ENCODE results near the gene GNB1L. TPM values are rescaled to one million over a fixed set of nuclear protein-coding genes. Genes with fewer than 3 reads are reported as not detected.
A peak's percentile ranks its signal among the peaks of the same experiment; 100 is the strongest.

The GNB1L gene
- total and polyA plus RNA-seq, 5 donors from 2014 or later, result 8.2 to 29.8 (median 15.2) TPM

DNA sequence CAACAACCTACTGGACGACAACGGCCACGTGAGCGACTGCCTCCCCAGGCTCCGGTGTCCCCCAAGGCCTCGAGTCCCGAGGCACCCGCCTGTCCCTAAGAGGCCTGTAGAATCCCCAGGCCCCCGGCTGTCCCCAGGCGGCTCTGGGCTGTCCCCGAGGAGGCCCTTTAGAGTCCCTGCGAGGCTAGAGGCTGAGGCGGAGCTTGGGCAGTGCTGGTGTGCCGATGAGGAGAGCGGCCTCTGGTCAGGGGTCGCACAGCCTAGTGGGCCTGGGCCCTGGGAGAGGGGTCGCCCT is 90.4 kb downstream of the GNB1L start:
- no peak overlapping the region for H3K27ac ChIP-seq (ENCODE audit: insufficient read depth, low read length, poor library complexity, severe bottlenecking)
- Mint-ChIP-seq H3K27ac (no peak overlapping the region), H3K27me3 (peaks cover 73% of the 10 kb centered on the region), H3K9me3 (peaks cover 0 to 3% (median 0%) of the 10 kb centered on the region in 7 donors), H3K36me3 (no peaks in the 10 kb centered on the region), H3K4me1 (peaks cover 5 to 42% (median 14%) of the 10 kb centered on the region in 4 donors), H3K4me3 (peak overlapping the region in 1 of 4 donors; percentile 67)
- ATAC-seq (ENCODE audit: low read depth in 2 of 2) (no peak), DNase-seq (no peak)
- no peaks in the 10 kb centered on the region for H3K9me3 ChIP-seq (ENCODE audit: control insufficient read depth in 2 of 2, low read length in 2 of 2)
- H3K27me3 ChIP-seq (ENCODE audit: control insufficient read depth, insufficient read depth, low read length), result peaks cover 10% of the 10 kb centered on the region
- peaks cover 40% of the 10 kb centered on the region for H3K4me1 ChIP-seq (ENCODE audit: control insufficient read depth, insufficient read depth, low read length, poor library complexity, severe bottlenecking)
- no peaks in the 10 kb centered on the region for H3K36me3 ChIP-seq (ENCODE audit: control insufficient read depth, insufficient read depth, low read length)
- no peak overlapping the region for H3K4me3 ChIP-seq (ENCODE audit: low read depth, low read length)

DNA sequence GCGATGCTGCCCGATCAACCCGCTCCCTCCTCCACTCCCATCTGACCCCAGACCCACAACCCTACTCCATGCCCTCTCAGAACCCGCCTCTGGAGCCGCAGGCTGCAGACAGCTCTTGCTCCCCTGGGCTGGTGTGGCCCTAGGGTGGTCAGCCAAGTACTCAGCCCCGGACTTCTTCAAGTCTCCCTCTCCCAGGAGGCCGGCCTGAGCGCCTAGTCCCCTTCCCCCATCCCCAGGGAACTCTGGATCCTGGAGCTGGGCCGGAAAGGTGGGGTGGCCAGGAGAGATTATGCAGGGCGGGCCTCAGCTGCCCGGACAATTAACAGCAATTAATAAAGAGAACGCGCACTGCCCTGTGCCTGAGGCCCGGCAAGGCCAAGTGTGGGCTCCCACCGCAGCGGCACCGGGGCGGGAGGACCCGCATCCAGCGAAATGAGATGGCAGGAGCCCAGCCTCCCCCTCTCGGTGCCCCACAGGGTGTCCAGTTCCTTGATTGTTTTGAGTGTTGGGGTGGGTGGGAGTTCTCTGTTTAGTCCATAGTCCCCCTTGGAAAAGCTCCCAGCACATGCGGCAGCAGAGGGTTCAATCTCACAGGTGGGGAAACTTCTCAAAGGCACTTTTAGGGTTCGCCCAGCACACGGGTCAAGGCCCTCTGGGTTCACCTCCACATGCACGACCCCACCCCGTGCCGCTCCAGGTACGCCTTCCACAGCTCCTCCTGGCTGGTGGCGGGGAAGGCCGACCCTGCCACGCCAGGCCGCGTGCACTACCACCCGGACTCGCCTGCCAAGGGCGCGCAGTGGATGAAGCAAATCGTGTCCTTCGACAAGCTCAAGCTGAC is 91.0 kb downstream of the GNB1L start:
- peak overlapping the region in 1 of 4 donors; percentile 35 for H3K4me3 Mint-ChIP-seq
- H3K9me3 Mint-ChIP-seq, result peaks cover 0 to 3% (median 0%) of the 10 kb centered on the region in 7 donors

DNA sequence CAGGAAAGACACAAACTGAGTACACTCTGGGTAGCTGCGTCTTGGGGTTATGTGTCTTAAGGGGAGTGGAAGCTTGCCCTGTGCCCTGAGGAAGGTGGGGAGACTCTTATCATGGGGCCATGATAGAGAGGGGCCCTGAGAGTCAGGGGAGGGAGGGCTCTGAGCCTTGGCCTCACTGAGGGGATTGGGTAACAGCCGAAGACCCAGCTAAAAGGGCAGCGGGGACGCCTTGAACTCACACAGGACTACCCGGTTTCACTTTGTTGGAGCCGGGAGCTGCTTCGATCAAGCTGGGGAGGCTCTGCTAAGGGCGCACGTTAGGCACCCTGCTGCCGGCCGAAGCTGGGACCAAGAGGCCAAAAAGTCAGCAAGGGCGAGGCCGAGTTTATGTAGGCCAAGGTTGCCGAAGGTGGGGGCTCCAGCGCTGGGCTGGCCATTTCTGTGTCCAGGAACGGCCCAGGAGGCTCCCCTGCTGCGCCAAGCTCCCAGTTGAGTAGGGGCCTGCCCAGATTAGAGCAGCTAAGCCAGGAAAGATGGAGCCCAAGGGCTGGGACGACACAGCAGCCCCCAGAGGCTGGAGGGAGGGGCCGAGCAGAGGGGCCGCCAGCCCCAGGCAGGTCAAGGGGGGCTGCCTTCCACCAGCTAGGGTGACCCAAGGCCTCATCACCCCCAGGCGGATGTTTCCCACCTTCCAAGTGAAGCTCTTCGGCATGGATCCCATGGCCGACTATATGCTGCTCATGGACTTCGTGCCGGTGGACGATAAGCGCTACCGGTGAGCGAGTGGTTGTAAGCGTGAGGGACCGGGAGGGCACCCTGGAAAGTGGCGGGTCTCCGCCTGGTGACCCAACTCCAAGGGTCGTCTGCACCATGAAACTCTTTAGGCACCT is 91.9 kb downstream of the GNB1L start:
- Mint-ChIP-seq H3K4me3 (peak overlapping the region in 2 of 4 donors; percentile 2 to 44), H3K27me3 (peaks cover 68% of the 10 kb centered on the region), H3K27ac (no peak overlapping the region), H3K4me1 (peaks cover 5 to 39% (median 13%) of the 10 kb centered on the region in 4 donors), H3K9me3 (peaks cover 0 to 3% (median 0%) of the 10 kb centered on the region in 7 donors), H3K36me3 (no peaks in the 10 kb centered on the region)
- Histone ChIP-seq H3K27ac (ENCODE audit: insufficient read depth, low read length, poor library complexity, severe bottlenecking) (no peak overlapping the region), H3K9me3 (ENCODE audit: control insufficient read depth in 2 of 2, low read length in 2 of 2) (no peaks in the 10 kb centered on the region), H3K4me1 (ENCODE audit: control insufficient read depth, insufficient read depth, low read length, poor library complexity, severe bottlenecking) (peaks cover 44% of the 10 kb centered on the region), H3K36me3 (ENCODE audit: control insufficient read depth, insufficient read depth, low read length) (no peaks in the 10 kb centered on the region), H3K4me3 (ENCODE audit: low read depth, low read length) (no peak overlapping the region), H3K27me3 (ENCODE audit: control insufficient read depth, insufficient read depth, low read length) (peaks cover 6% of the 10 kb centered on the region)
- ATAC-seq (ENCODE audit: low read depth in 2 of 2) (no peak), DNase-seq (no peak)

More for the DNA sequence above, 91.0 kb downstream of the GNB1L start:
- H3K36me3 ChIP-seq (ENCODE audit: control insufficient read depth, insufficient read depth, low read length), result no peaks in the 10 kb centered on the region
- DNase-seq, result no peak
- peaks cover 68% of the 10 kb centered on the region for H3K27me3 Mint-ChIP-seq
- no peak overlapping the region for H3K27ac ChIP-seq (ENCODE audit: insufficient read depth, low read length, poor library complexity, severe bottlenecking)
- peaks cover 10% of the 10 kb centered on the region for H3K27me3 ChIP-seq (ENCODE audit: control insufficient read depth, insufficient read depth, low read length)
- no peaks in the 10 kb centered on the region for H3K36me3 Mint-ChIP-seq
- peaks cover 44% of the 10 kb centered on the region for H3K4me1 ChIP-seq (ENCODE audit: control insufficient read depth, insufficient read depth, low read length, poor library complexity, severe bottlenecking)
- peaks cover 5 to 41% (median 13%) of the 10 kb centered on the region in 4 donors for H3K4me1 Mint-ChIP-seq
- no peak overlapping the region for H3K27ac Mint-ChIP-seq
- no peak for ATAC-seq (ENCODE audit: low read depth in 2 of 2)
- no peaks in the 10 kb centered on the region for H3K9me3 ChIP-seq (ENCODE audit: control insufficient read depth in 2 of 2, low read length in 2 of 2)
- H3K4me3 ChIP-seq (ENCODE audit: low read depth, low read length), result no peak overlapping the region

GRCh38 chr22:19761725-19762567 is 92.7 kb downstream of the GNB1L start:
- Histone ChIP-seq H3K27me3 (ENCODE audit: control insufficient read depth, insufficient read depth, low read length) (peaks cover 4% of the 10 kb centered on the region), H3K36me3 (ENCODE audit: control insufficient read depth, insufficient read depth, low read length) (no peaks in the 10 kb centered on the region), H3K4me1 (ENCODE audit: control insufficient read depth, insufficient read depth, low read length, poor library complexity, severe bottlenecking) (peaks cover 39% of the 10 kb centered on the region), H3K27ac (ENCODE audit: insufficient read depth, low read length, poor library complexity, severe bottlenecking) (no peak overlapping the region), H3K9me3 (ENCODE audit: control insufficient read depth in 2 of 2, low read length in 2 of 2) (no peaks in the 10 kb centered on the region), H3K4me3 (ENCODE audit: low read depth, low read length) (no peak overlapping the region)
- Mint-ChIP-seq H3K27ac (no peak overlapping the region), H3K9me3 (peaks cover 0 to 3% (median 0%) of the 10 kb centered on the region in 7 donors), H3K27me3 (peaks cover 67% of the 10 kb centered on the region), H3K36me3 (no peaks in the 10 kb centered on the region), H3K4me1 (peaks cover 5 to 40% (median 11%) of the 10 kb centered on the region in 4 donors), H3K4me3 (peak overlapping the region; percentile 72 to 82 (median 74))
- ATAC-seq (ENCODE audit: low read depth in 2 of 2), result no peak
- DNase-seq, result no peak

GRCh38 chr22:19760951-19761724 is 93.5 kb downstream of the GNB1L start:
- peaks cover 0 to 3% (median 0%) of the 10 kb centered on the region in 7 donors for H3K9me3 Mint-ChIP-seq
- Histone ChIP-seq H3K4me1 (ENCODE audit: control insufficient read depth, insufficient read depth, low read length, poor library complexity, severe bottlenecking) (peaks cover 40% of the 10 kb centered on the region), H3K27me3 (ENCODE audit: control insufficient read depth, insufficient read depth, low read length) (peaks cover 4% of the 10 kb centered on the region), H3K27ac (ENCODE audit: insufficient read depth, low read length, poor library complexity, severe bottlenecking) (no peak overlapping the region), H3K4me3 (ENCODE audit: low read depth, low read length) (no peak overlapping the region), H3K9me3 (ENCODE audit: control insufficient read depth in 2 of 2, low read length in 2 of 2) (no peaks in the 10 kb centered on the region), H3K36me3 (ENCODE audit: control insufficient read depth, insufficient read depth, low read length) (no peaks in the 10 kb centered on the region)
- no peak for DNase-seq
- no peaks in the 10 kb centered on the region for H3K36me3 Mint-ChIP-seq
- peaks cover 70% of the 10 kb centered on the region for H3K27me3 Mint-ChIP-seq
- peaks cover 5 to 43% (median 12%) of the 10 kb centered on the region in 4 donors for H3K4me1 Mint-ChIP-seq
- no peak overlapping the region for H3K27ac Mint-ChIP-seq
- no peak for ATAC-seq (ENCODE audit: low read depth in 2 of 2)
- H3K4me3 Mint-ChIP-seq, result peak overlapping the region; percentile 72 to 82 (median 74)

- Histone ChIP-seq H3K36me3 (ENCODE audit: control insufficient read depth, insufficient read depth, low read length) (no peaks in the 10 kb centered on the region), H3K4me3 (ENCODE audit: low read depth, low read length) (peak within 1 kb of the TSS; percentile 34), H3K9me3 (ENCODE audit: control insufficient read depth in 2 of 2, low read length in 2 of 2) (no peaks in the 10 kb centered on the region), H3K27ac (ENCODE audit: insufficient read depth, low read length, poor library complexity, severe bottlenecking) (no peak within 1 kb of the TSS), H3K27me3 (ENCODE audit: control insufficient read depth, insufficient read depth, low read length) (peaks cover 2% of the 10 kb centered on the region), H3K4me1 (ENCODE audit: control insufficient read depth, insufficient read depth, low read length, poor library complexity, severe bottlenecking) (peaks cover 42% of the 10 kb centered on the region)
- Mint-ChIP-seq H3K4me3 (peak within 1 kb of the TSS; percentile 72 to 88 (median 80)), H3K27ac (no peak within 1 kb of the TSS), H3K36me3 (no peaks in the 10 kb centered on the region), H3K4me1 (peaks cover 5 to 46% (median 14%) of the 10 kb centered on the region in 4 donors), H3K27me3 (peaks cover 72% of the 10 kb centered on the region), H3K9me3 (peaks cover 0 to 3% (median 0%) of the 10 kb centered on the region in 7 donors)
- no peak for ATAC-seq (ENCODE audit: low read depth in 2 of 2)
- DNase-seq, result no peak
Measured at GRCh38 chr22:19760058-19760950, 94.4 kb downstream of the GNB1L start, which contains the start of gene TBX1. TBX1 (plus strand) TSS chr22:19760778; CDS start chr22:19760844, 66 bp downstream.
